Measurements from ENCODE around the gene COBLL1. TPM values are rescaled to one million over a fixed set of nuclear protein-coding genes. Genes with fewer than 3 reads are reported as not detected.

The COBLL1 gene
- total RNA-seq, 1 donor from 2014 or later, result not detected

DNA sequence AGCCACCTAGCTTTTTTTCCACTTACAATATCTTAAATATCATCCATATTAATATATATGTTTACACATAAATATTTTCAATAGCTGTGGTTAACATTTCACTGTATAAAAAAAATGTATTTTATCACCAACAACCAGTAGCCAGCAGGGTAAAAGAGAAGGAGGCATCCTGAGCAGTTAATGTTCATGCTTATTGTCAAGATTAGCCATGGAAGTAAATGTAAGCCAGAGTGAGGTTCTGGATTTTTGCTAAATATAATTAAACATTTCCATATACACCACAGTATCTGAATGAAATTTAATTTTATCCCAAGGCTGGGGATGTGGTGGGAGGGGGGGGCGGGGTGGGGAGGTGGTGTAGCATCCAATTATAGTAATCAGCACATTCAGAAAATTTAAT lies 140.1 kb downstream of the COBLL1 start:
- DNase-seq, result no peak

GRCh38 chr2:164700390-164700789 lies 141.2 kb downstream of the COBLL1 start:
- Mint-ChIP-seq H3K4me1 (no peaks in the 10 kb centered on the region), H3K36me3 (ENCODE audit: low read depth) (no peaks in the 10 kb centered on the region), H3K27ac (no peak overlapping the region), H3K4me3 (no peak overlapping the region), H3K9me3 (no peaks in the 10 kb centered on the region), H3K27me3 (no peaks in the 10 kb centered on the region)
- no peak for DNase-seq
- intact Hi-C loops (cut with micrococcal nuclease), result no loop called here

More for the DNA sequence above, 140.1 kb downstream of the COBLL1 start:
- Mint-ChIP-seq H3K4me3 (no peak overlapping the region), H3K27ac (no peak overlapping the region), H3K4me1 (no peaks in the 10 kb centered on the region), H3K27me3 (no peaks in the 10 kb centered on the region), H3K36me3 (ENCODE audit: low read depth) (no peaks in the 10 kb centered on the region), H3K9me3 (no peaks in the 10 kb centered on the region)
- intact Hi-C loops (cut with micrococcal nuclease), result no loop called here

- no peaks in the 10 kb centered on the region for H3K4me1 Mint-ChIP-seq
- H3K27ac Mint-ChIP-seq, result no peak overlapping the region
- no peak overlapping the region for H3K4me3 Mint-ChIP-seq
- no peaks in the 10 kb centered on the region for H3K36me3 Mint-ChIP-seq (ENCODE audit: low read depth)
- intact Hi-C loops (cut with micrococcal nuclease), result no loop called here
- DNase-seq, result no peak
- no peaks in the 10 kb centered on the region for H3K9me3 Mint-ChIP-seq
- no peaks in the 10 kb centered on the region for H3K27me3 Mint-ChIP-seq
Measured at GRCh38 chr2:164697688-164698461, 143.7 kb downstream of the COBLL1 start.

- intact Hi-C loops (cut with micrococcal nuclease), result no loop called here
- Mint-ChIP-seq H3K27ac (no peak overlapping the region), H3K4me3 (no peak overlapping the region), H3K4me1 (no peaks in the 10 kb centered on the region), H3K27me3 (no peaks in the 10 kb centered on the region), H3K36me3 (ENCODE audit: low read depth) (no peaks in the 10 kb centered on the region), H3K9me3 (no peaks in the 10 kb centered on the region)
- no peak for DNase-seq
Measured at GRCh38 chr2:164696634-164697033, 145.0 kb downstream of the COBLL1 start.

GRCh38 chr2:164694275-164694695 lies 147.3 kb downstream of the COBLL1 start:
- Mint-ChIP-seq H3K4me1 (no peaks in the 10 kb centered on the region), H3K9me3 (no peaks in the 10 kb centered on the region), H3K4me3 (no peak overlapping the region), H3K27me3 (no peaks in the 10 kb centered on the region), H3K36me3 (ENCODE audit: low read depth) (no peaks in the 10 kb centered on the region), H3K27ac (no peak overlapping the region)
- intact Hi-C loops (cut with micrococcal nuclease), result no loop called here
- no peak for DNase-seq

GRCh38 chr2:164693834-164694233 lies 147.8 kb downstream of the COBLL1 start:
- H3K9me3 Mint-ChIP-seq, result no peaks in the 10 kb centered on the region
- no peaks in the 10 kb centered on the region for H3K27me3 Mint-ChIP-seq
- DNase-seq, result no peak
- H3K4me3 Mint-ChIP-seq, result no peak overlapping the region
- H3K36me3 Mint-ChIP-seq (ENCODE audit: low read depth), result no peaks in the 10 kb centered on the region
- intact Hi-C loops (cut with micrococcal nuclease), result no loop called here
- no peaks in the 10 kb centered on the region for H3K4me1 Mint-ChIP-seq
- H3K27ac Mint-ChIP-seq, result no peak overlapping the region

DNA sequence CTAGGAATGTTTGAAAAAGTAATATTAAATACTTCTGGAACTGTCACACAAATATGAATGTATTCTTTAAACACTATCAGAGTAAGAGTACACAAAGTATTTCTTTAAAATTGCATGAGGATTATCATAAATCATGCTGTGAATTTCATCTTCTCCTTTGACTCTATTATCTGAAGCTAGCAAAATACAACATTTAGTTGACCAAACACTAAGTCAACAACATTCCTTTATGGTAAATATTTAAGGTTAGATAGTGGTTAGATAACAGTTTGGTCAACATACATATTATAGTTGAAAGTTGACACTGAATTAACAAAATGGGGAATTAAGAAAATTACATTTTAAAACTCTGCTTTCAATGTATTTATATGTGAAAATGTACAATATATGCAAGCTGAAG lies 148.2 kb downstream of the COBLL1 start:
- no peaks in the 10 kb centered on the region for H3K27me3 Mint-ChIP-seq
- H3K27ac Mint-ChIP-seq, result no peak overlapping the region
- intact Hi-C loops (cut with micrococcal nuclease), result no loop called here
- H3K4me1 Mint-ChIP-seq, result no peaks in the 10 kb centered on the region
- H3K4me3 Mint-ChIP-seq, result no peak overlapping the region
- no peak for DNase-seq
- no peaks in the 10 kb centered on the region for H3K9me3 Mint-ChIP-seq
- no peaks in the 10 kb centered on the region for H3K36me3 Mint-ChIP-seq (ENCODE audit: low read depth)

GRCh38 chr2:164692958-164693357 lies 148.7 kb downstream of the COBLL1 start:
- Mint-ChIP-seq H3K36me3 (ENCODE audit: low read depth) (no peaks in the 10 kb centered on the region), H3K4me1 (no peaks in the 10 kb centered on the region), H3K27ac (no peak overlapping the region), H3K27me3 (no peaks in the 10 kb centered on the region), H3K4me3 (no peak overlapping the region), H3K9me3 (no peaks in the 10 kb centered on the region)
- no peak for DNase-seq
- intact Hi-C loops (cut with micrococcal nuclease), result no loop called here

- Mint-ChIP-seq H3K27me3 (no peaks in the 10 kb centered on the region), H3K4me3 (no peak overlapping the region), H3K4me1 (no peaks in the 10 kb centered on the region), H3K36me3 (ENCODE audit: low read depth) (no peaks in the 10 kb centered on the region), H3K27ac (no peak overlapping the region), H3K9me3 (no peaks in the 10 kb centered on the region)
- no peak for DNase-seq
- intact Hi-C loops (cut with micrococcal nuclease), result no loop called here
Measured at GRCh38 chr2:164692114-164692513, 149.5 kb downstream of the COBLL1 start.

GRCh38 chr2:164691346-164691887 lies 150.2 kb downstream of the COBLL1 start:
- Mint-ChIP-seq H3K4me3 (no peak overlapping the region), H3K9me3 (no peaks in the 10 kb centered on the region), H3K36me3 (ENCODE audit: low read depth) (no peaks in the 10 kb centered on the region), H3K4me1 (no peaks in the 10 kb centered on the region), H3K27me3 (no peaks in the 10 kb centered on the region), H3K27ac (no peak overlapping the region)
- intact Hi-C loops (cut with micrococcal nuclease), result no loop called here
- no peak for DNase-seq

- H3K4me3 Mint-ChIP-seq, result no peak overlapping the region
Measured at GRCh38 chr2:164690361-164690760, 151.3 kb downstream of the COBLL1 start.

DNA sequence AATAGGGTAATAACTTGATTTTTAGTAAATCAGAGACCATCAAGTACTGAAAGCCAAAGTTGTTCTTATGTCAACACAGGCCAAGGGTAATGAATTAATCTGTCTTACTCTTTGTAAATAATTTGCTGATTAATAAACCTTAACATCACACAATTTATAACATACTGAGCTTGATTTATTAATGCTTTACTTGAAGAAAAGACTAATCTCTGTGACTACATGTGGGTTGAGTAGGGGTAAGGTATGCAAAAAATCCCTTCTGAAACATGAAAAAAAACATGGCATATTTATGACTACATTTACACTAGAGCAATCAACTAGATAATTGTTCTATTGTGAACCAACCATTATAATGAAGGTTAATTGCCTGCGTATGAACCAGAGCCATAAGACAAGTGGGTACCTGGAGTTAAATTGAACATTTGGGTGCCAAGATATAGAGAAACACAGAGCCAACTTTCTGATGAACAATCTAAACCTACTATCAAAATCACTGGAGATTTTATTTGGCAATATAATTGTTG lies 152.7 kb downstream of the COBLL1 start:
- Mint-ChIP-seq H3K4me1 (no peaks in the 10 kb centered on the region), H3K27me3 (no peaks in the 10 kb centered on the region), H3K36me3 (ENCODE audit: low read depth) (no peaks in the 10 kb centered on the region), H3K9me3 (no peaks in the 10 kb centered on the region), H3K27ac (no peak overlapping the region), H3K4me3 (no peak overlapping the region)
- no peak for DNase-seq
- intact Hi-C loops (cut with micrococcal nuclease), result no loop called here

More at GRCh38 chr2:164690361-164690760, 151.3 kb downstream of the COBLL1 start:
- H3K9me3 Mint-ChIP-seq, result no peaks in the 10 kb centered on the region
- H3K4me1 Mint-ChIP-seq, result no peaks in the 10 kb centered on the region
- DNase-seq, result no peak
- H3K36me3 Mint-ChIP-seq (ENCODE audit: low read depth), result no peaks in the 10 kb centered on the region
- no peaks in the 10 kb centered on the region for H3K27me3 Mint-ChIP-seq
- H3K27ac Mint-ChIP-seq, result no peak overlapping the region
- intact Hi-C loops (cut with micrococcal nuclease), result no loop called here

DNA sequence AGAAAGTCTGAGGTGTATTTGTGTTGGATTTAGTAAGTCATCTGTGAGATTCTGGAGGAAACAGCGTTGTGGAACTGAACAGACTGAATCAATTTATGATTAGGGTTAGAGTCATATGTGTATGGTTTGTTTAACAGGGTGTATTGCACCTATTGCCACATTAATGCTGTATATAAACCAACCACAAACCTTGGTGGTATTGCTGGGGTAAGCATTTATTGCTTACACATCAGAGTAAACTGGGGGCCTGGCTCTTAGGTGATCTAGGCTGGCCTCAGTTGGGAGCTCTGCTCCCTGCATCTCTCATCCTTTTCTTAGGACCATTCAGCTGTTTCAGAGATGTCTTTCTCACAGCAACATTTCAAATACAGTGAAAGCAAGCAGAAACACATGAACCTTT lies 160.6 kb downstream of the COBLL1 start:
- H3K9me3 Mint-ChIP-seq, result no peaks in the 10 kb centered on the region
- no peaks in the 10 kb centered on the region for H3K36me3 Mint-ChIP-seq (ENCODE audit: low read depth)

DNA sequence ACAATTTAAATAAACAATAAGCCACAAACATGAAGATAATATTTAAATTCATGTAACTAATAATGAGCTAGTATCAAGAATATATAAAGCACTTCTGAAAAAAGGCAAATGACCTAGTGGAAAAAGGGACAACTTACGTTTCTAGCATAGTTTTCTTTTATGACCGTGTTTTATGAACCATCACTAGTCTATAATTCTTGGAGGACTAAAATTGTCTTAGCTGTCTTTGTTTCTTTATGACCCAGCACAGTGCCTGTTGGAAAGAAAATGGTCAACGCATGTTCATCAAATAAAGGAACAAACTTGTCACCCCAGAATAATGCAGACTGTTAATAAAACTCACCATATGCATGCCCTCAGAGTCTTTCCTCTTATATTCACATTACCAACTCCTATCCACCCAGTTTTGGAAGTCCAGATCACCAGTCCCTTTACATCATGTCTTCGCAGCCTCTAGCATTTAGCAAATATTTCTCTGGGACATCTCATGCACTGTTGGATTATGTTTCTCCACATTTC lies 162.9 kb downstream of the COBLL1 start:
- Mint-ChIP-seq H3K4me3 (no peak overlapping the region), H3K27me3 (no peaks in the 10 kb centered on the region), H3K36me3 (ENCODE audit: low read depth) (no peaks in the 10 kb centered on the region), H3K9me3 (no peaks in the 10 kb centered on the region), H3K27ac (no peak overlapping the region), H3K4me1 (no peaks in the 10 kb centered on the region)
- DNase-seq, result no peak
- intact Hi-C loops (cut with micrococcal nuclease), result no loop called here

More for the DNA sequence above, 160.6 kb downstream of the COBLL1 start:
- no peak for DNase-seq
- Mint-ChIP-seq H3K4me3 (no peak overlapping the region), H3K4me1 (no peaks in the 10 kb centered on the region), H3K27ac (no peak overlapping the region), H3K27me3 (no peaks in the 10 kb centered on the region)
- intact Hi-C loops (cut with micrococcal nuclease), result no loop called here
